GM21515 (cell line): Measurements from ENCODE around the gene MED23.

Source experiments
- ATAC-seq: cut with Tn5 transposase; IDR thresholded peaks from one replicate; pipeline ENCODE4 v1.9.1; 2021; ENCODE audit not compliant: unreplicated experiment

The MED23 gene

GRCh38 chr6:131627724-131628682 is at the start of gene MED23:
Gene MED23 (minus strand): TSS chr6:131628242. CDS start chr6:131628049, 193 bp downstream.
- ATAC-seq, result peak; percentile 96

GRCh38 chr6:131673184-131673583 is 45.1 kb upstream of the MED23 start:
- no peak for ATAC-seq

DNA sequence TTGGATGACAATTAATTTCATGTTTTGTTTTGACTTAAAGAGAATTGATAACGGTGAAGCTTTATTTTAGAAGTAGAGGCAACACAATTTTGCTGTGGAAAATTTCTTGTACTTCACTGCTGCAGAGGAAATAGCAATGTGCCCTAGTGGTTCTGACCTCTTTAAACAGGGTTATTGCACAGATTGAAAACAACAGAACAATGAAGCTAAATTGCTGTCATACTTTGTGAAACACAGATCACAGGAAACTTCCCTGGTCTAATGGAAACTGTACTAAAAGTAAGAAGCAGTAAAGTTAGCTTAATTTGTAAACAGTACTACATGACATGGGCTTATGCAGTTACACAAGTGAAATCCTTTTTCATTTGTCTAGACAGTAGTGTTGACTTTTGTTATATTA is 41.8 kb upstream of the MED23 start:
- ATAC-seq, result no peak

- ATAC-seq, result no peak
Measured at GRCh38 chr6:131663578-131664165, 35.6 kb upstream of the MED23 start.

- no peak for ATAC-seq
Measured at GRCh38 chr6:131660195-131660594, 32.2 kb upstream of the MED23 start.

- no peak for ATAC-seq
Measured at GRCh38 chr6:131658287-131658686, 30.2 kb upstream of the MED23 start.

DNA sequence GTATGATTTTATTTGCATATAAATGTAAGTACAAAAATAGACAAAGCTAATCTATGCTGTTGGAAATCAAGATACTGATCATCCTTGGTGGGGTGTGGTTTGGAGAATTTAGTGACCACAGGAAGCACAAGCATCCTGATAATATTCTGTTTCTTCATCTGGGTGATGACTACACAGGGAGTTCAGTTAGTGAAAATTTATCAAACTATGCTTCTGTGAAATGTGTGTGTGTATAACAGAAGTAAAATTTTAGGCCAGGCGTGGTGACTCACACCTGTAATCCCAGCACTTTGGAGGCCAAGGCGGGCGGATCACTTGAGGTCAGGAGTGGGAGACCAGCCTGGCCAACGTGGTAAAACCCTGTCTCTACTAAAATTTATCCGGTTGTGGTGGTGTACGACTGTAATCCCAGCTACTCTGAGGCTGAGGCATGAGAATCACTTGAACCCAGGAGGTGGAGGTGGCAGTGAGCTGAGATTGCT is 29.6 kb upstream of the MED23 start:
- ATAC-seq, result no peak

DNA sequence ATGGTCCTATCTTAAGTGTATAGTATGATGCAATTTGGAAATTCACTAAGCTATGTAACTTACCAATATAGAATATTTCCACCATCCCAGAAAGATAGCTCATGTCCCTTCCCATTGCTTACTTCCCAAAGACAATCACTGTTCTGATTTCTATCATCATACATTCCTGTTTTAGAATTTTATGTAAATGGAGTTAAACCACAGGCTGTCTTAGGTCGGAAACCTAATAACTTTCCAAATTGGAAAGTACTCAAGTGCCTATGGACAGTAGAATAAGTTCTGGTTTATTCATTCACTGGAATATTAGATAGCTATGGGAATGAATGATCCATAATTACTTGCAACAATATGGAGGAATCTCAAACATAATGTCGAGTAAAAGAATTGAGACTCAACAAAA is 29.2 kb upstream of the MED23 start:
- ATAC-seq, result no peak

- ATAC-seq, result no peak
Measured at GRCh38 chr6:131656667-131657066, 28.6 kb upstream of the MED23 start.

- ATAC-seq, result no peak
Measured at GRCh38 chr6:131655951-131656350, 27.9 kb upstream of the MED23 start.

- ATAC-seq, result no peak
Measured at GRCh38 chr6:131655387-131655786, 27.3 kb upstream of the MED23 start.

GRCh38 chr6:131654326-131654725 is 26.3 kb upstream of the MED23 start:
- no peak for ATAC-seq

- ATAC-seq, result no peak
Measured at GRCh38 chr6:131652472-131652871, 24.4 kb upstream of the MED23 start.

DNA sequence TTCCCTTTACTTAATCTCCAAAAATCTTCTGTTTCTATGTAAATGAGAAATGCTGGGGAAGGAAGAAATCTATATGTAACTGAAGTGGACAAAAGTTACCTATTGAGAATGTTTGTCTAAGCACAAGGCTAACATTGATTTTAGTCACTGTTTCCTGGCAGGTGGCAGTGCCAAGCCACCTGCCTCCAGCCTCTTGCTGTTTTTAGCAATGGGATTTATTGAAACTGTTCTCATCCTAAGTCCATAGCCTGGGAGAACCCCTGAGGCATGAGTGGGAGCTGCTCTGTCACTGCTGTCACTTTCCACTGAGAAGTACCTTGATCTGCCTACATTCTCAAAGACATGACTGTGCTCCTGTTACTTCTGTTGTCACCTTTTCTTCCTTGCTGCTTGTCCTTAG is 23.7 kb upstream of the MED23 start:
- no peak for ATAC-seq

- ATAC-seq, result no peak
Measured at GRCh38 chr6:131646249-131646670, 18.2 kb upstream of the MED23 start.

DNA sequence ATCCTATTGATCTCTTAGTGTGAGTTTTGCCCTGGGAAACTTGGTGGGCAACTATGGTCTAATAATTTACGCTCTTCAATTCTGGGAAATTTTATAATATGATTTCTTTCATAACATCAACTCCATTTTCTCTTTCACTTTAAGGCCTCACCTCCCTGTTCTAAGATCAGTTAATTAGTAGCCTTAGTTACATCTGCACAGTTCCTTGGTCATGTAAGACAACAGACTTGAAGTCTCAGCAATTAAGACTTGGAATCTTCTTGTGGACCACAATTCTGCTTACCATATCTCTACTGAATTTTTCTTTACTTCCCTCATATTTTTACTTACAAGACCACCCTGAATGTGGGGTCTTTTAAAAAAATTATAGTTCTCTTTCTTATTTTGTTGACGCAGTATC is 17.8 kb upstream of the MED23 start:
- ATAC-seq, result no peak

DNA sequence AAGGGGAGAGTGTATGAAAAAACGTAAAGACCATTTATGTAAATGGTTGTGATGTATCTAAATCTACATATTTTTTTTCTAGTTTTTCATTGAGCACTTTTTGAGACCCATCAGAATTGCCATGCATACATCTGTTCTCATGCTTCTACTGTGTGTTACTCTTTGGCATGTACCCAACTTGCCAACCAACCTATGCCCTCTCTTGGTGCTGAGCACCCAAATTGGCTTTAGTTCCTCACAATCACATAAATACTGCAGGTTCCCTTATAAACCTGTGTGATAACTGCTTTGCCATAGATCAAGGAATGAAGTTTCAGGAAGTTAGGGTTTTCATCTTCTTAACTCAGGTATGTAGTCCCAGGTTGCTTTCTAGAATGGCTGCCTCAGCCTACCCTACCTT is 16.9 kb upstream of the MED23 start:
- ATAC-seq, result no peak

- no peak for ATAC-seq
Measured at GRCh38 chr6:131643855-131644460, 15.9 kb upstream of the MED23 start.

- ATAC-seq, result no peak
Measured at GRCh38 chr6:131642987-131643611, 15.1 kb upstream of the MED23 start.

DNA sequence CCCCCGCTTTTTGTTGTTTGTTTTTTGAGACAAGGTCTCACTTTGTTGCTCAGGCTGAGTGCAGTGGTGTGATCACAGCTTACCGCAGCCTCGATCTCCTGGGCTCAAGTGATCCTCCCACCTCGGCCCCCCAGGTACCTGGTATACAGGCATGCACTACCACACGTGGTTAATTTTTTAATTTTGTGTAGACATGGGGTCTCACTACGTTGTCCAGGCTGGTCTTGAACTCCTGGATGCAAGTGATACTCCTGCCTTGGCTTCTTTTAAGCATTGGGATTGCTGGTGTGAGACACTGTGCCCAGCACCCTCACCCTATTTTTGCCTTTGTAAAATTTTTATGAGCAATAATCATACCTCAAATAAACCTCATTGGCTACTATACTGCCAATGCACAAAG is 14.5 kb upstream of the MED23 start:
- no peak for ATAC-seq

DNA sequence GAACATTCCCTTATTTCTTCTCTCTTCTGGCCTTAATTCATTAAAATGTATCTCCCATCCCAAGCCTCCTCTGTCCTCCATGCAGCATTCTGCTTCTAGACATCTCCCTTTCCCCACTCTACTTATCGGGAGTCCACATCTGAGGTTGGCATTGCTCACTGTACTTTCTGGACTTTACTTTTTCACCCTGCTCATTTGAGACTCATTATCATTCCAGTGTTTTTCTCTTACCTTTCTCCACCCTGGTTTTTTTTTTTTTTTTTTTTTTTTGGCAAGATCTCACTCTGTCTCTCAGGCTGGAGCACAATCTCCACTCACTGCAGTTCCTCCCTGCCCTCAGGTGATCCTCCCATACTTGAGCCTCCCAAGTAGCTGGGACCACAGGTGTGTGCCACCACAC is 13.5 kb upstream of the MED23 start:
- ATAC-seq, result no peak
